Neural cell (in vitro differentiated cells): ENCODE data around the gene LDHAL6B.

ENCODE experiments used
- CTCF ChIP-seq: fragments of 450-650 bp; IDR thresholded peaks from 2 replicates; pipeline ENCODE4 v1.5.1; 2014; ENCODE audit warnings: antibody characterized with exemption, mild to moderate bottlenecking, moderate library complexity; ENCODE audit not compliant: poor library complexity, severe bottlenecking
- EP300 ChIP-seq: fragments of 450-650 bp; conservative IDR thresholded peaks from 2 replicates; pipeline ENCODE4 v1.6.1; 2014; ENCODE audit warnings: antibody characterized with exemption, mild to moderate bottlenecking, moderate library complexity; ENCODE audit not compliant: poor library complexity, severe bottlenecking
- POLR2AphosphoS5 ChIP-seq: IDR thresholded peaks from 2 replicates; pipeline ENCODE4 v1.6.1; 2012

- TF ChIP-seq CTCF, result no peak
- TF ChIP-seq POLR2AphosphoS5, result no peak
- TF ChIP-seq EP300, result no peak
These were observed 17.8 kb downstream of the LDHAL6B start for GRCh38 chr15:59224474-59224873.
